H1 (cell line): Measurements from ENCODE around the gene GADD45GIP1. TPM values are rescaled to one million over a fixed set of nuclear protein-coding genes. Genes with fewer than 3 reads are reported as not detected.

Source experiments
- CTCF ChIA-PET: fragments of 300-600 bp; sonication (Branson Sonifier 250); formaldehyde crosslinking; loops from one replicate; lab custom pipeline; 2021; ENCODE audit not compliant: partially characterized antibody; lab: Charles Lee
- POLR2A ChIA-PET: fragments of 300-600 bp; sonication (Branson Sonifier 250); formaldehyde crosslinking; loops from one replicate; lab custom pipeline; 2021; ENCODE audit warnings: inconsistent platforms; ENCODE audit not compliant: partially characterized antibody; lab: Charles Lee
- DNase-seq, 2 experiments: peaks; one replicate each; pipeline versions ENCODE4 v3.0.0 to v3.0.0-alpha.2; 2010 to 2022; ENCODE audit warnings: low spot score in 2 of 2, low read depth in 1 of 2, mixed read lengths in 1 of 2
- FAIRE-seq: peaks from 2 replicates; lab custom pipeline; 2011; peaks lifted over from hg19 to GRCh38; lab: Jason Lieb, UNC
- H2AFZ ChIP-seq: 2 replicates; pipeline ENCODE4 v1.8.1; 2012; ENCODE audit warnings: low read length, inconsistent platforms
- H2AK5ac ChIP-seq: 2 replicates; pipeline ENCODE4 v1.6.1; 2013; ENCODE audit warnings: low read depth, low read length
- H2BK120ac ChIP-seq: replicated peaks from 2 replicates; pipeline ENCODE3; 2013; ENCODE audit warnings: low read depth, low read length, inconsistent platforms
- H2BK12ac ChIP-seq: 2 replicates; pipeline ENCODE4 v1.6.1; 2013; ENCODE audit warnings: low read depth, low read length
- H2BK15ac ChIP-seq: 2 replicates; pipeline ENCODE4 v1.6.1; 2013; ENCODE audit warnings: low read length
- H2BK20ac ChIP-seq: 2 replicates; pipeline ENCODE4 v1.6.1; 2013; ENCODE audit warnings: low read length
- H2BK5ac ChIP-seq: 2 replicates; pipeline ENCODE4 v1.6.1; 2013; ENCODE audit warnings: low read depth, low read length
- H3K14ac ChIP-seq: 2 replicates; pipeline ENCODE4 v1.6.1; 2013; ENCODE audit warnings: inconsistent platforms; ENCODE audit not compliant: insufficient read length
- H3K18ac ChIP-seq: 2 replicates; pipeline ENCODE4 v1.6.1; 2013; ENCODE audit warnings: low read length; ENCODE audit errors: extremely low read depth
- H3K23ac ChIP-seq: 2 replicates; pipeline ENCODE4 v1.6.1; 2013; ENCODE audit warnings: inconsistent platforms; ENCODE audit not compliant: insufficient read length
- H3K23me2 ChIP-seq: 2 replicates; pipeline ENCODE4 v1.6.1; 2013; ENCODE audit warnings: low read depth, low read length
- H3K27ac ChIP-seq: 2 replicates; pipeline ENCODE4 v1.6.1; 2011; ENCODE audit warnings: low read depth, low read length, inconsistent platforms
- H3K27me3 ChIP-seq, 4 experiments: replicated peaks in 1 of 4; 1 replicate in 1 of 4; 2 replicates in 3 of 4; pipeline versions ENCODE4 v1.6.1 to v1.8.1; 2011 to 2013; ENCODE audit warnings: low read length in 3 of 4, mild to moderate bottlenecking in 3 of 4, inconsistent platforms in 2 of 4, mixed read lengths in 2 of 4, moderate library complexity in 1 of 4; ENCODE audit not compliant: control insufficient read depth in 3 of 4, insufficient read depth in 3 of 4; ENCODE audit errors: extremely low read depth in 1 of 4
- H3K36me3 ChIP-seq, 4 experiments: 2 replicates each; pipeline versions ENCODE4 v1.6.1 to v1.8.1; 2011 to 2013; ENCODE audit warnings: mild to moderate bottlenecking in 4 of 4, low read length in 3 of 4, moderate library complexity in 2 of 4, control low read depth in 1 of 4, inconsistent platforms in 1 of 4; ENCODE audit not compliant: insufficient read depth in 4 of 4, control insufficient read depth in 2 of 4
- H3K4ac ChIP-seq: replicated peaks from 2 replicates; pipeline ENCODE3; 2013; ENCODE audit warnings: low read length, low read depth, mixed read lengths, inconsistent platforms; ENCODE audit not compliant: insufficient read length
- H3K4me1 ChIP-seq, 4 experiments: replicated peaks in 1 of 4; 1 replicate in 1 of 4; 2 replicates in 3 of 4; pipeline versions ENCODE4 v1.6.1 to v1.8.1; 2011 to 2013; ENCODE audit warnings: low read length in 3 of 4, inconsistent platforms in 2 of 4, mixed read lengths in 1 of 4; ENCODE audit not compliant: insufficient read depth in 4 of 4, control insufficient read depth in 3 of 4
- H3K4me2 ChIP-seq, 2 experiments: 2 replicates each; pipeline versions ENCODE4 v1.6.1 to v1.8.1; 2011 to 2013; ENCODE audit warnings: low read depth in 2 of 2, low read length in 2 of 2, control low read depth in 1 of 2, inconsistent platforms in 1 of 2, mild to moderate bottlenecking in 1 of 2; ENCODE audit not compliant: insufficient read depth in 1 of 2
- H3K4me3 ChIP-seq, 4 experiments: fragments of 200-600, 300-600 bp in 1 of 4; sonication (generic), shearing (Covaris generic), sonication (Bioruptor Twin) in 1 of 4; 2 replicates each; pipeline versions ENCODE4 v1.5.1 to v1.8.1; 2011 to 2016; ENCODE audit warnings: low read length in 4 of 4, low read depth in 3 of 4, control low read depth in 2 of 4, inconsistent platforms in 2 of 4, mild to moderate bottlenecking in 2 of 4, mixed read lengths in 1 of 4, moderate library complexity in 1 of 4; ENCODE audit not compliant: insufficient read depth in 2 of 4; ENCODE audit errors: extremely low read depth in 1 of 4
- H3K56ac ChIP-seq: replicated peaks from 2 replicates; pipeline ENCODE3; 2013; ENCODE audit warnings: low read depth, mild to moderate bottlenecking, mixed read lengths, low read length, inconsistent platforms; ENCODE audit not compliant: insufficient read length
- H3K79me1 ChIP-seq: 2 replicates; pipeline ENCODE4 v1.6.1; 2013; ENCODE audit warnings: low read depth, low read length, control low read depth
- H3K79me2 ChIP-seq, 2 experiments: 2 replicates each; pipeline versions ENCODE4 v1.6.1 to v1.8.1; 2012 to 2013; ENCODE audit warnings: low read length in 2 of 2, mild to moderate bottlenecking in 2 of 2, inconsistent platforms in 1 of 2; ENCODE audit not compliant: insufficient read depth in 2 of 2, control insufficient read depth in 1 of 2
- H3K9ac ChIP-seq, 4 experiments: replicated peaks in 1 of 4; 1 replicate in 1 of 4; 2 replicates in 3 of 4; pipeline versions ENCODE4 v1.6.1 to v1.8.1; 2011 to 2013; ENCODE audit warnings: low read depth in 3 of 4, low read length in 3 of 4, control low read depth in 2 of 4, mild to moderate bottlenecking in 2 of 4, moderate library complexity in 2 of 4, inconsistent platforms in 1 of 4; ENCODE audit errors: extremely low read depth in 1 of 4
- H3K9me3 ChIP-seq, 2 experiments: 2 replicates each; pipeline versions ENCODE4 v1.6.1 to v1.8.1; 2012 to 2013; ENCODE audit warnings: mild to moderate bottlenecking in 2 of 2, moderate library complexity in 2 of 2, control low read depth in 1 of 2, inconsistent platforms in 1 of 2, low read depth in 1 of 2, low read length in 1 of 2, mixed read lengths in 1 of 2; ENCODE audit not compliant: insufficient read depth in 2 of 2
- H4K20me1 ChIP-seq, 2 experiments: replicated peaks in 1 of 2; 2 replicates each; pipeline versions ENCODE3 to v1.8.1; 2011 to 2013; ENCODE audit warnings: inconsistent platforms in 2 of 2, low read length in 2 of 2, mild to moderate bottlenecking in 1 of 2; ENCODE audit not compliant: insufficient read depth in 2 of 2, control insufficient read depth in 1 of 2
- H4K5ac ChIP-seq: 2 replicates; pipeline ENCODE4 v1.6.1; 2013; ENCODE audit warnings: low read length, low read depth, mixed read lengths, inconsistent platforms; ENCODE audit not compliant: insufficient read length
- H4K8ac ChIP-seq: 2 replicates; pipeline ENCODE4 v1.8.0; 2013; ENCODE audit warnings: mild to moderate bottlenecking, moderate library complexity, low read length, inconsistent platforms; ENCODE audit not compliant: insufficient read depth; ENCODE audit errors: extremely low read depth
- H4K91ac ChIP-seq: replicated peaks from 2 replicates; pipeline ENCODE3; 2013; ENCODE audit warnings: low read length, mixed read lengths, inconsistent platforms; ENCODE audit not compliant: insufficient read length
- ASH2L ChIP-seq: fragments of 200-600, 300-600 bp; sonication (generic); IDR thresholded peaks from one replicate; pipeline ENCODE4 v1.7.1; 2017; ENCODE audit warnings: low read length
- CREB1 ChIP-seq: IDR thresholded peaks from 2 replicates; pipeline ENCODE4 v1.6.1; 2012; ENCODE audit warnings: inconsistent platforms
- E2F6 ChIP-seq: IDR thresholded peaks from 2 replicates; pipeline ENCODE4 v1.6.1; 2012; ENCODE audit warnings: inconsistent platforms
- EGR1 ChIP-seq: IDR thresholded peaks from 2 replicates; pipeline ENCODE4 v1.6.1; 2011; ENCODE audit warnings: low read depth, low read length, borderline replicate concordance
- KDM4A ChIP-seq: IDR thresholded peaks from one replicate; pipeline ENCODE4 v1.7.1; 2012; ENCODE audit warnings: low read depth, mild to moderate bottlenecking, moderate library complexity, low read length, inconsistent platforms; ENCODE audit not compliant: severe bottlenecking
- POLR2A ChIP-seq, 2 experiments: IDR thresholded peaks; 1 replicate in 1 of 2; 2 replicates in 1 of 2; pipeline ENCODE4 v1.6.1; 2011; ENCODE audit warnings: low read depth in 2 of 2, low read length in 2 of 2, mild to moderate bottlenecking in 2 of 2; ENCODE audit errors: control extremely low read depth in 1 of 2
- SRF ChIP-seq: IDR thresholded peaks from 2 replicates; pipeline ENCODE4 v1.6.1; 2011; ENCODE audit warnings: mild to moderate bottlenecking, low read depth, low read length, moderate library complexity
- TAF1 ChIP-seq: IDR thresholded peaks from 2 replicates; pipeline ENCODE4 v1.6.1; 2011; ENCODE audit warnings: mild to moderate bottlenecking, low read depth, low read length
- TCF12 ChIP-seq: IDR thresholded peaks from 2 replicates; pipeline ENCODE4 v1.6.1; 2011; ENCODE audit warnings: low read depth, mild to moderate bottlenecking, low read length
- YY1 ChIP-seq: IDR thresholded peaks from 2 replicates; pipeline ENCODE4 v1.6.1; 2011; ENCODE audit warnings: low read depth, mild to moderate bottlenecking, low read length
- WGBS, 2 experiments: shearing (Covaris generic) in 1 of 2; methylation state at CpG; one replicate each; pipeline versions ENCODE4 v1.1.6 to v1.1.7; 2013 to 2015; ENCODE audit warnings: low lambda C conversion rate in 2 of 2, mixed read lengths in 2 of 2, inconsistent platforms in 1 of 2, low coverage in 1 of 2, missing lambda C conversion rate in 1 of 2; ENCODE audit not compliant: insufficient replicate concordance in 2 of 2, insufficient coverage in 1 of 2, insufficient read length in 1 of 2; ENCODE audit errors: extremely low coverage in 1 of 2, missing lambda C conversion rate in 1 of 2; 5-methylcytosine and 5-hydroxymethylcytosine counted together
- polyA plus RNA-seq, 7 experiments: library from polyadenylated mRNA; depleted of rRNA in 3 of 7; stranded (reverse) in 5 of 7; unstranded in 2 of 7; fragments of >200 nt in 5 of 7; fragments of 200-250 nt in 2 of 7; gene quantifications; 1 replicate in 5 of 7; 2 replicates in 1 of 7; 4 replicates in 1 of 7; pipeline versions ENCODE4 v1.2.1 to v1.2.3, GENCODE V29; 2011 to 2013; ENCODE audit warnings: missing spikeins in 2 of 7, mixed read lengths in 2 of 7
- total RNA-seq: library from RNA; stranded (reverse); fragmentation: NEBNext Ultra II Directional; extraction: Animal tissue kit (Norgen Biotek cat#: 25700); gene quantifications from 2 replicates; pipeline ENCODE4 v1.2.1, GENCODE V29; 2021

GADD45GIP1 gene
- total and polyA plus RNA-seq, 2 of the 8 experiments (the other 6 are each of a cell fraction or from before 2014, with no cell fraction given), result 42.2 to 42.6 TPM

- H4K8ac ChIP-seq, result peak overlapping the region; percentile 92; the same call in 1 of the 2 replicates
- no peaks in the 10 kb centered on the region for H3K9me3 ChIP-seq
- no peak overlapping the region for H3K23ac ChIP-seq
- no peaks in the 10 kb centered on the region for H3K27me3 ChIP-seq
- no peak for FAIRE-seq
- peak overlapping the region; percentile 63 for H4K5ac ChIP-seq
- peak overlapping the region; percentile 87 to 90 for H3K4me2 ChIP-seq
- peak overlapping the region; percentile 90 for H3K18ac ChIP-seq
- peaks cover 18% of the 10 kb centered on the region; the same call in 1 of the 2 replicates for H3K23me2 ChIP-seq
- peak overlapping the region in 3 of 4 experiments; percentile 14 to 29 (median 27); a peak in 4 of 7 replicates for H3K9ac ChIP-seq
- H3K79me1 ChIP-seq, result peaks cover 9% of the 10 kb centered on the region
- no peak overlapping the region for H3K14ac ChIP-seq
- H3K36me3 ChIP-seq, result peaks cover 12 to 32% (median 24%) of the 10 kb centered on the region in 4 experiments
- peaks cover 9 to 20% of the 10 kb centered on the region in 2 experiments for H4K20me1 ChIP-seq
- H2BK5ac ChIP-seq, result peak overlapping the region; percentile 78
- H2BK15ac ChIP-seq, result peak overlapping the region; percentile 95; the same call in 1 of the 2 replicates
- DNase-seq, result peak in 1 of 2 experiments; percentile 77
- peak overlapping the region; percentile 89; the same call in 1 of the 2 replicates for H2BK12ac ChIP-seq
- ChIA-PET POLR2A (interaction anchor here (0.7 to 3.3 kb wide), 28 partner anchors 9 to 256 kb away, joined by 3 to 71 read pairs (median 5); partner anchors contain the start of genes DHPS, DNASE2, GADD45GIP1 and GCDH), CTCF (interaction anchor here (0.6 to 2.1 kb wide), 5 partner anchors 25 to 1424 kb away, joined by 3 to 9 read pairs (median 3); no protein-coding TSS in a partner anchor)
- H3K4ac ChIP-seq, result peak overlapping the region; percentile 88
- 22% methylated on average over 23 of the region's 23 CpGs; no CpG with 5 or more reads in 1 of the 2 experiments for WGBS, 2 experiments
- peak overlapping the region; percentile 68 to 97 (median 93); a peak in 7 of 8 replicates for H3K4me3 ChIP-seq
- H3K4me1 ChIP-seq, result peaks cover 0 to 25% (median 14%) of the 10 kb centered on the region in 4 experiments; a peak in 6 of 7 replicates
- H2BK120ac ChIP-seq, result peak overlapping the region; percentile 9
- H3K79me2 ChIP-seq, result peaks cover 23 to 38% of the 10 kb centered on the region in 2 experiments
- H4K91ac ChIP-seq, result peak overlapping the region; percentile 86
- H2AK5ac ChIP-seq, result no peak overlapping the region
- H2AFZ ChIP-seq, result no peak overlapping the region
- H2BK20ac ChIP-seq, result 0 out of 2 replicates have a peak overlapping the region, but pooled peaks have one; percentile 61
- H3K27ac ChIP-seq, result peak overlapping the region; percentile 29; the same call in 1 of the 2 replicates
- peak overlapping the region; percentile 63 for H3K56ac ChIP-seq
- TF ChIP-seq CREB1 (peak; percentile 36; the same call in 1 of the 2 replicates), YY1 (peak; percentile 29; the same call in 1 of the 2 replicates), KDM4A (peak; percentile 22), TCF12 (0 out of 2 replicates have a peak, but pooled peaks have one; percentile 35), E2F6 (peak; percentile 43; the same call in 1 of the 2 replicates), ASH2L (peak; percentile 54), TAF1 (peak; percentile 22; the same call in 1 of the 2 replicates), POLR2A (IDR thresholded peaks at IDR 0.05; ENCODE audit: control extremely low read depth in 1 of 2, low read depth in 2 of 2, low read length in 2 of 2) (peak in 1 of 2 experiments; percentile 36; a peak in 1 of 3 replicates), EGR1 (no peak), SRF (no peak)
Observed at GRCh38 chr19:12937093-12937926, 19.7 kb downstream of the GADD45GIP1 start.
